WTC11 (cell line): ENCODE measurements around the gene FBXO31. TPM values are rescaled to one million over a fixed set of nuclear protein-coding genes. Genes with fewer than 3 reads are reported as not detected.
A peak's percentile ranks its signal among the peaks of the same experiment; 100 is the strongest.

Experiments
- ATAC-seq: fragments of 200-7000 bp; cut with Tn5 transposase; 2 replicates; pipeline ENCODE4 v1.10.0; 2021; ENCODE audit warnings: mild to moderate bottlenecking, moderate library complexity
- CTCF ChIA-PET: fragments of 300-600 bp; sonication (Branson Sonifier 250); formaldehyde crosslinking; loops from one replicate; lab custom pipeline; 2021; ENCODE audit warnings: antibody characterized with exemption; lab: Charles Lee
- POLR2A ChIA-PET: fragments of 350-600 bp; sonication (Branson Sonifier 250); formaldehyde crosslinking; loops from one replicate; lab custom pipeline; 2021; ENCODE audit warnings: antibody characterized with exemption; lab: Charles Lee
- DNase-seq: peaks from one replicate; pipeline ENCODE4 v3.0.0; 2021; ENCODE audit warnings: low spot score
- H3K27ac Mint-ChIP-seq: 2 replicates; pipeline ENCODE4 v1.8.0; 2021; ENCODE audit warnings: mixed read lengths
- H3K27me3 Mint-ChIP-seq: 2 replicates; pipeline ENCODE4 v1.8.0; 2021; ENCODE audit warnings: low read depth, mild to moderate bottlenecking, moderate library complexity, mixed read lengths
- H3K36me3 Mint-ChIP-seq: 2 replicates; pipeline ENCODE4 v1.8.0; 2021; ENCODE audit warnings: mixed read lengths
- H3K4me1 Mint-ChIP-seq: 2 replicates; pipeline ENCODE4 v1.8.0; 2022; ENCODE audit warnings: mixed read lengths
- H3K4me3 Mint-ChIP-seq: 2 replicates; pipeline ENCODE4 v1.8.0; 2021; ENCODE audit warnings: mild to moderate bottlenecking, moderate library complexity, mixed read lengths
- H3K9me3 Mint-ChIP-seq: 2 replicates; pipeline ENCODE4 v1.8.0; 2021; ENCODE audit warnings: mixed read lengths
- ARID4B ChIP-seq: sonication (generic); formaldehyde crosslinking; IDR thresholded peaks from 2 replicates; pipeline ENCODE4 v1.8.0; 2023; ENCODE audit warnings: missing genetic modification reagents, mild to moderate bottlenecking, borderline replicate concordance
- ESRRA ChIP-seq: sonication (generic); formaldehyde crosslinking; IDR thresholded peaks from 2 replicates; pipeline ENCODE4 v1.8.1; 2022; ENCODE audit warnings: mild to moderate bottlenecking, missing genetic modification reagents, borderline replicate concordance
- GRHL2 ChIP-seq: fragments of 250-450 bp; sonication (Bioruptor Pico); IDR thresholded peaks from 2 replicates; pipeline ENCODE4 v1.8.0; 2022; ENCODE audit warnings: mild to moderate bottlenecking, moderate library complexity; ENCODE audit not compliant: insufficient replicate concordance, severe bottlenecking
- MLX ChIP-seq: sonication (generic); formaldehyde crosslinking; IDR thresholded peaks from 2 replicates; pipeline ENCODE4 v1.8.1; 2023; ENCODE audit warnings: mild to moderate bottlenecking, missing genetic modification reagents, moderate library complexity
- PRDM15 ChIP-seq: sonication (generic); formaldehyde crosslinking; IDR thresholded peaks from 2 replicates; pipeline ENCODE4 v1.8.0; 2022; ENCODE audit warnings: missing genetic modification reagents
- SMAD3 ChIP-seq: sonication (generic); formaldehyde crosslinking; IDR thresholded peaks from 2 replicates; pipeline ENCODE4 v1.8.0; 2022; ENCODE audit warnings: missing genetic modification reagents, mild to moderate bottlenecking, borderline replicate concordance
- TCF7 ChIP-seq: sonication (generic); formaldehyde crosslinking; IDR thresholded peaks from 2 replicates; pipeline ENCODE4 v1.8.0; 2022; ENCODE audit warnings: mild to moderate bottlenecking, low read depth, missing genetic modification reagents, moderate library complexity
- TEAD1 ChIP-seq: sonication (generic); formaldehyde crosslinking; IDR thresholded peaks from 2 replicates; pipeline ENCODE4 v1.8.0; 2022; ENCODE audit warnings: mild to moderate bottlenecking, missing genetic modification reagents
- ZMAT4 ChIP-seq: fragments of 250-450 bp; sonication (Bioruptor Pico); IDR thresholded peaks from 2 replicates; pipeline ENCODE4 v1.9.0; 2021; ENCODE audit warnings: mild to moderate bottlenecking
- ZNF121 ChIP-seq: sonication (generic); formaldehyde crosslinking; IDR thresholded peaks from 2 replicates; pipeline ENCODE4 v1.8.0; 2023; ENCODE audit warnings: missing genetic modification reagents
- ZNF281 ChIP-seq: sonication (generic); formaldehyde crosslinking; IDR thresholded peaks from 2 replicates; pipeline ENCODE4 v1.8.0; 2023; ENCODE audit warnings: mild to moderate bottlenecking, missing genetic modification reagents
- ZNF416 ChIP-seq: fragments of 250-450 bp; sonication (Bioruptor Pico); IDR thresholded peaks from 2 replicates; pipeline ENCODE4 v1.9.0; 2021; ENCODE audit warnings: mild to moderate bottlenecking, inconsistent platforms
- ZNF532 ChIP-seq: fragments of 250-450 bp; sonication (Bioruptor Pico); IDR thresholded peaks from 2 replicates; pipeline ENCODE4 v1.9.0; 2021; ENCODE audit warnings: mild to moderate bottlenecking, borderline replicate concordance
- total RNA-seq: library from RNA; stranded (reverse); gene quantifications from 3 replicates; pipeline ENCODE4 v1.2.3, GENCODE V29; 2021

The FBXO31 gene
- total RNA-seq, 1 experiment from 2014 or later, result 22.6 TPM

GRCh38 chr16:87338155-87338765, 45.3 kb downstream of the FBXO31 start (continued):
- no peak for TF ChIP-seq ZNF281 (CRISPR knock-in tag)
- no peak for TF ChIP-seq ZMAT4 (CRISPR knock-in tag)
- TF ChIP-seq SMAD3 (CRISPR knock-in tag), result no peak

- no peak for DNase-seq
- TF ChIP-seq TCF7 (no peak), ESRRA (no peak), PRDM15 (CRISPR knock-in tag) (no peak), TEAD1 (CRISPR knock-in tag) (no peak), ZNF416 (CRISPR knock-in tag) (no peak), ARID4B (CRISPR knock-in tag) (no peak), GRHL2 (CRISPR knock-in tag) (no peak), ZNF532 (no peak), MLX (CRISPR knock-in tag) (no peak), ZNF121 (CRISPR knock-in tag) (no peak)
- POLR2A ChIA-PET, result no interaction called here
- CTCF ChIA-PET, result no interaction called here
- Mint-ChIP-seq H3K36me3 (peaks cover 14% of the 10 kb centered on the region), H3K9me3 (no peaks in the 10 kb centered on the region), H3K27me3 (no peaks in the 10 kb centered on the region), H3K27ac (peak overlapping the region; percentile 88; the same call in 1 of the 2 replicates), H3K4me1 (no peaks in the 10 kb centered on the region), H3K4me3 (no peak overlapping the region)
- ATAC-seq, result no peak
These were observed 46.3 kb downstream of the FBXO31 start for GRCh38 chr16:87337262-87337771.
